Glutamatergic neuron (in vitro differentiated cells): Measurements from ENCODE around the gene HDAC10. TPM values are rescaled to one million over a fixed set of nuclear protein-coding genes. Genes with fewer than 3 reads are reported as not detected.

ENCODE experiments used
- DNase-seq: peaks from one replicate; pipeline ENCODE4 v3.0.0; 2022
- H3K27ac Mint-ChIP-seq: one replicate; pipeline ENCODE4 v1.8.0; 2020; ENCODE audit warnings: mild to moderate bottlenecking, mixed read lengths, inconsistent platforms; ENCODE audit not compliant: unreplicated experiment
- H3K27me3 Mint-ChIP-seq: one replicate; pipeline ENCODE4 v1.8.0; 2020; ENCODE audit warnings: mild to moderate bottlenecking, moderate library complexity, mixed read lengths, inconsistent platforms; ENCODE audit not compliant: unreplicated experiment
- H3K36me3 Mint-ChIP-seq: one replicate; pipeline ENCODE4 v1.8.0; 2020; ENCODE audit warnings: mild to moderate bottlenecking, mixed read lengths, inconsistent platforms; ENCODE audit not compliant: unreplicated experiment
- H3K4me1 Mint-ChIP-seq: one replicate; pipeline ENCODE4 v1.8.0; 2020; ENCODE audit warnings: mild to moderate bottlenecking, low read depth, mixed read lengths, inconsistent platforms; ENCODE audit not compliant: unreplicated experiment
- H3K4me3 Mint-ChIP-seq: one replicate; pipeline ENCODE4 v1.8.0; 2020; ENCODE audit warnings: mild to moderate bottlenecking, mixed read lengths, inconsistent platforms; ENCODE audit not compliant: unreplicated experiment
- H3K9me3 Mint-ChIP-seq: one replicate; pipeline ENCODE4 v1.8.0; 2020; ENCODE audit warnings: mild to moderate bottlenecking, moderate library complexity, mixed read lengths, inconsistent platforms; ENCODE audit not compliant: unreplicated experiment
- CTCF ChIP-seq: fragments of 200-600 bp; sonication (generic); IDR thresholded peaks from one replicate; pipeline ENCODE4 v1.5.0; 2021; ENCODE audit not compliant: partially characterized antibody, unreplicated experiment
- total RNA-seq: library from RNA; stranded (reverse); fragmentation: NEBNext Ultra II Directional; extraction: Animal tissue kit (Norgen Biotek cat#: 25700); gene quantifications from one replicate; pipeline ENCODE4 v1.2.1, GENCODE V29; 2021; ENCODE audit not compliant: unreplicated experiment

HDAC10 gene
- total RNA-seq, 1 donor from 2014 or later: 88.2 TPM

GRCh38 chr22:50272044-50272802, 21.2 kb upstream of the HDAC10 start:
- H3K4me3 Mint-ChIP-seq: peak overlapping the region; percentile 63
- peak overlapping the region; percentile 89 for H3K27ac Mint-ChIP-seq
- peak; percentile 61 for DNase-seq

GRCh38 chr22:50271519-50271970, 20.5 kb upstream of the HDAC10 start:
- Mint-ChIP-seq H3K27ac (no peak overlapping the region), H3K36me3 (no peaks in the 10 kb centered on the region), H3K9me3 (peaks cover 4% of the 10 kb centered on the region), H3K4me3 (no peak overlapping the region), H3K4me1 (peaks cover 13% of the 10 kb centered on the region), H3K27me3 (peaks cover 4% of the 10 kb centered on the region)
- TF ChIP-seq CTCF: no peak
- peak; percentile 92 for DNase-seq

More at GRCh38 chr22:50272044-50272802, 21.2 kb upstream of the HDAC10 start:
- H3K4me1 Mint-ChIP-seq: peaks cover 13% of the 10 kb centered on the region
- H3K9me3 Mint-ChIP-seq: peaks cover 4% of the 10 kb centered on the region
- no peak for TF ChIP-seq CTCF
- peaks cover 4% of the 10 kb centered on the region for H3K27me3 Mint-ChIP-seq
- H3K36me3 Mint-ChIP-seq: no peaks in the 10 kb centered on the region

- H3K27me3 Mint-ChIP-seq: peaks cover 6% of the 10 kb centered on the region
- peak overlapping the region; percentile 90 for H3K27ac Mint-ChIP-seq
- peak; percentile 58 for DNase-seq
Measured at GRCh38 chr22:50270666-50271394, 19.8 kb upstream of the HDAC10 start.

GRCh38 chr22:50269970-50270665, 19.1 kb upstream of the HDAC10 start, which contains the start of gene MAPK11:
TSS of gene MAPK11 (minus strand) at chr22:50270380. CDS start at chr22:50270292, 88 bp downstream.
- Mint-ChIP-seq H3K9me3 (peaks cover 4% of the 10 kb centered on the region), H3K4me3 (peak within 1 kb of the TSS; percentile 84), H3K4me1 (peaks cover 13% of the 10 kb centered on the region), H3K27me3 (peaks cover 6% of the 10 kb centered on the region), H3K27ac (peak within 1 kb of the TSS; percentile 90), H3K36me3 (no peaks in the 10 kb centered on the region)
- no peak for TF ChIP-seq CTCF
- peak; percentile 71 for DNase-seq

More at GRCh38 chr22:50270666-50271394, 19.8 kb upstream of the HDAC10 start:
- TF ChIP-seq CTCF: no peak
- peak overlapping the region; percentile 84 for H3K4me3 Mint-ChIP-seq
- peaks cover 13% of the 10 kb centered on the region for H3K4me1 Mint-ChIP-seq
- H3K36me3 Mint-ChIP-seq: no peaks in the 10 kb centered on the region
- peaks cover 4% of the 10 kb centered on the region for H3K9me3 Mint-ChIP-seq
